BLaER1 (cell line): ENCODE measurements around the gene AFF1.
A peak's percentile ranks its signal among the peaks of the same experiment; 100 is the strongest.

Source experiments
- H3K27ac ChIP-seq: shearing (Covaris generic); formaldehyde crosslinking; 2 replicates; pipeline ENCODE4 v1.8.1; 2022
- H3K27me3 ChIP-seq: shearing (Covaris generic); formaldehyde crosslinking; 2 replicates; pipeline ENCODE4 v1.8.1; 2022
- H3K36me3 ChIP-seq: shearing (Covaris generic); formaldehyde crosslinking; 2 replicates; pipeline ENCODE4 v1.8.1; 2022
- H3K4me1 ChIP-seq: shearing (Covaris generic); formaldehyde crosslinking; 2 replicates; pipeline ENCODE4 v1.8.1; 2022
- H3K4me2 ChIP-seq: shearing (Covaris generic); formaldehyde crosslinking; 2 replicates; pipeline ENCODE4 v1.8.1; 2022
- H3K4me3 ChIP-seq: shearing (Covaris generic); formaldehyde crosslinking; 2 replicates; pipeline ENCODE4 v1.8.1; 2022
- H3K9ac ChIP-seq: shearing (Covaris generic); formaldehyde crosslinking; 2 replicates; pipeline ENCODE4 v1.8.1; 2022
- H3K9me3 ChIP-seq: shearing (Covaris generic); formaldehyde crosslinking; 2 replicates; pipeline ENCODE4 v1.8.1; 2022
- H4K20me1 ChIP-seq: shearing (Covaris generic); formaldehyde crosslinking; 2 replicates; pipeline ENCODE4 v1.8.1; 2022
- Cebpa-rat ChIP-seq: shearing (Covaris generic); IDR thresholded peaks from 2 replicates; pipeline ENCODE4 v1.8.1; 2022

The AFF1 gene

DNA sequence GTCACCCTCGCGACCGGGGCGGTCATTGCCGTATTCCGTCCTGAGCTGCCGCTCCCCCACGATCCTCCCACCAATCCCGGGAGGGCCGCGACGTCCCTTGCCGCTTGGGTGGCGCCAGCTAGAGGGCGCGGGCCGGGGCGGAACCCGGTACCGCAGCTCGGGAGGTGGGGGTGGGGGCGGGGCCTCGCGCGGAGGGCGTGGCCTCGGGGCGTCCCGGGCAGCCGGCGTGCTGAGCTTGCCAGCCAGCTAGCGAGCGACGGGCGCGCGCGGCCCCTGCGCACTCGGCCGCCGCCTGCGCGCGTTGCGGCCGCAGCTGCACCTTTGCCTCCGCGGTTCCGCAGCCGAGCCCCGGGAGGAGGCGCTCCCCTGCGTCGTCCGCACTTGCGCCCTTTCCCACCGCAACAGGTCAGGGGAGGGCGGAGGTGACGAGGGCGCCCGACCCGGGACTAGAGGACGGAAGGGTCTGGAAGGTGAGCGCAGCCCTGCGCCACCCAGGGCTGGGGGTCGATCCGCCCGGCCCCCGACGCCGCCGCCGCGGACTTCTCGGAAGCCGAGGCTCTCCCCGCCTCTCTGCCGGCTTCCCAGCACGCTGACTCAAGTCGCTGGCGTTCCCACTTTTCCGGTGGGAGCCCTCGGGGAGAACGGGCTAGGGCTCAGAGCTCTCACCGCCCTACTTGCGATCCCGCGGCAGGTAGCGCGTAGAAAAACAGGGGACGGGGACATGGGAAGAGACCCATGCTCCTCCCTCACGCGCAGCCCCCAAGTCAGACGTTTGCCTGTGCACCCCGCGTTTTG is at the start of gene AFF1:
Gene AFF1, plus strand, starts transcription at position 241 of the 795 bp plus-strand sequence. CDS start 13,523 bp downstream, outside the sequence.
- Histone ChIP-seq H3K4me3 (peak within 1 kb of the TSS; percentile 95), H3K9me3 (no peaks in the 10 kb centered on the region), H3K36me3 (peaks cover 10% of the 10 kb centered on the region), H3K4me1 (peaks cover 35% of the 10 kb centered on the region), H3K4me2 (peak within 1 kb of the TSS; percentile 94), H3K9ac (peak within 1 kb of the TSS; percentile 92), H3K27me3 (no peaks in the 10 kb centered on the region), H4K20me1 (no peaks in the 10 kb centered on the region), H3K27ac (peak within 1 kb of the TSS; percentile 91)
- TF ChIP-seq Cebpa-rat = no peak

DNA sequence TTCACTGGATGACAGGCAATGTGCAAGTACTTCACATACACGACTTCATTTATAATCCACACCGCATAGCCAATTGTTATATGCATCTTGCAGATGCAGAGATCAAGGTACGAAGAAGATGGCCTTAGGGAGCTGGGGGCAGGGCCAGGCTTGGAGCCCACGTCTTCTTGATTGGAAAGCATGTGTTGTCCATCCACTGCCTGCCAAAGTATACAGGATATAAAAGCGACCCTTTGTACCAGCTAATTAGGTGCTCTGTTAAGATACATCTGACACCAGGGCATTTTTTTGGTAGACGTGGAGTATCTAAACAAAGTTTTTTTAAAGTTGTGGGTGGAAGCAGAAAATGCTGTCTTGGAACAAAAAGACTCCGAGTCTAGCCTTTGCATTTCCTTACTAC is 44.0 kb upstream of the AFF1 start:
- no peak overlapping the region for H3K9ac ChIP-seq
- H3K4me2 ChIP-seq = no peak overlapping the region
- no peak for TF ChIP-seq Cebpa-rat
- peaks cover 8% of the 10 kb centered on the region; the same call in 1 of the 2 replicates for H3K4me1 ChIP-seq
- no peak overlapping the region for H3K4me3 ChIP-seq
- no peaks in the 10 kb centered on the region for H4K20me1 ChIP-seq
- 0 out of 2 replicates have a peak, but pooled peaks cover 6% of the 10 kb centered on the region for H3K36me3 ChIP-seq
- no peaks in the 10 kb centered on the region for H3K9me3 ChIP-seq
- H3K27ac ChIP-seq = no peak overlapping the region
- no peaks in the 10 kb centered on the region for H3K27me3 ChIP-seq

DNA sequence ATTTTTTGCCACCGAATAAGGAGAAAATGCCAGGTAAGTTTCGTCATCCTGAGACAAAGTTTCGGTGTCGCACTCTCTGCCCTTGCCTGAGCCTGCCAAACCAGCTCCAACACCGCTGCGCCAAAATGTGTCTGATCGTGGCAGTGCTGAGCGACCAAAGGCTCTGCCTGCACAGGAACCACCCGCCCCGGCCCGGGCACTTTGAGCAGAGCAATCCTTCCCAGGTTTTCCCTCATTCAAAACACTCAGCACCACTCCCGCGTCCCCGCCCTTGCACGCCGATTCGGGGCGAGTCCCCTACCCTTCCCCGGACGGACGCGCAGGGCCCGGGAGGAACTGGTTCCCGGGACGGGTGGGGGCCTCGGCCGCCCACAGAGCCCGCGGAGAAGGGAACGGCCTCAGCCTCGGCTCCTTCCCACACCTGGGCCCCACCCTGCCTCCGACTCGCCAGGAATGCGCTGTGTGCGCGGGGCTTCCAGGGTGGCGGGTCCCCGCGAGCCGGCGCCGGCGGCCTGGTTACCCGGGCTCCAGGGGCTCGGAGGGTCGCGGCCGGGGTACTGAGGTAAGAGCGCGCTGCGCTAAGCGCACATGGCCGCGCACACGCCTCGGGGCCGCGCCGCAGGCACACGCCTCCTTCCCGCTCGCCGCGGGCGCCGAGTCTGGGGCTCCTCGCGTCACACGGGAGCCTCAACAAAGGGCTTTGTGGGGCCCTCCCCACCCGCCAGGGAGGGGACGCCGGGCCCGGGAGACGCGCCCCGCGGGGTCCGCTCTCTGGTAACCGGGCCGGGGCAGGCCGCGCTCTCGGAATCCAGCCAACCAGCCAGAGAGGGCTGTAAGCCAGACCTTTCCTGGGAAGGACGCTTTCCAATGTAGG is 42.8 kb upstream of the AFF1 start, which contains the start of gene C4orf36:
Gene C4orf36, minus strand, starts transcription at position 661 of the 874 bp plus-strand sequence. CDS start 902 bp downstream, outside the sequence.
- H3K36me3 ChIP-seq = 0 out of 2 replicates have a peak, but pooled peaks cover 6% of the 10 kb centered on the region
- no peaks in the 10 kb centered on the region for H3K9me3 ChIP-seq
- TF ChIP-seq Cebpa-rat = no peak
- H3K27me3 ChIP-seq = no peaks in the 10 kb centered on the region
- no peaks in the 10 kb centered on the region for H4K20me1 ChIP-seq
- H3K9ac ChIP-seq = peak within 1 kb of the TSS; percentile 81
- H3K4me2 ChIP-seq = peak within 1 kb of the TSS; percentile 94
- H3K4me3 ChIP-seq = peak within 1 kb of the TSS; percentile 85
- peaks cover 8% of the 10 kb centered on the region; the same call in 1 of the 2 replicates for H3K4me1 ChIP-seq
- H3K27ac ChIP-seq = peak within 1 kb of the TSS; percentile 70

DNA sequence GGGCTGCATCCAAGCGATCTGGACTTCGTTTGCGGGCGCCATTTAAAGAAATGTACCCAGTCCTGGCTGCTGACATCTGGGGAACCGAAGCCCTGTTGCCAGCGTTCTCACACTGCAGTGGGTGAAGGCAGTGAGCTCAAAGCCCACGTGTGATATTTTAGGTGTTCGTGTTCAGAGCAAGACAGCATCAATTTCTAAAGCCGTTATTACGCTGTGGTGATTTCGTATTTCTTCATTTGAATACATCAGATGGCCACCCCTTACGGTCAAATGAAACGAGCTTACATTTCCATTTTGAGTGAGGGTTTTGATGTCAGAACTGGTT is 42.2 kb upstream of the AFF1 start:
- H3K4me2 ChIP-seq = peak overlapping the region; percentile 94
- peak overlapping the region; percentile 81 for H3K9ac ChIP-seq
- peak overlapping the region; percentile 70 for H3K27ac ChIP-seq

DNA sequence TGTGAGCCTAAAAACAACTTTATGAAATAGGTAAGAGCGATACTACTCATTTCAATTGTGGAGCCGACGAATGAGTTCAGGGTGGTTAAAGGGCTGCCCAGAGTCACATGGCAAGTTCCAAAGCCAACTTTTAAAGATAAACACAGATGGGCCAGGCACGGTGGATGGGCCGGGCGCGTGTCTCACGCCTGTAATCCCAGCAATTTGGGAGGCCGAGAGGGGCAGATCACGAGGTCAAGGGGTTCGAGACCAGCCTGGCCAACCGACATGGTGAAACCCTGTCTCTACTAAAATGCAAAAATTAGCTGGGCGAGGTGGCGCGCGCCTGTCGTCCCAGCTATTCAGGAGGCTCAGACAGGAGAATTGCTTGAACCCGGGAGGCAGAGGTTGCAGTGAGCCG is 41.7 kb upstream of the AFF1 start:
- 0 out of 2 replicates have a peak, but pooled peaks cover 6% of the 10 kb centered on the region for H3K36me3 ChIP-seq
- H3K4me2 ChIP-seq = peak overlapping the region; percentile 94; the same call in 1 of the 2 replicates
- no peaks in the 10 kb centered on the region for H3K9me3 ChIP-seq
- no peak overlapping the region for H3K27ac ChIP-seq
- H3K4me3 ChIP-seq = no peak overlapping the region
- no peaks in the 10 kb centered on the region for H3K27me3 ChIP-seq
- H3K9ac ChIP-seq = no peak overlapping the region
- H4K20me1 ChIP-seq = no peaks in the 10 kb centered on the region
- H3K4me1 ChIP-seq = peaks cover 8% of the 10 kb centered on the region; the same call in 1 of the 2 replicates
- no peak for TF ChIP-seq Cebpa-rat

More for the DNA sequence above, 42.2 kb upstream of the AFF1 start:
- peaks cover 8% of the 10 kb centered on the region; the same call in 1 of the 2 replicates for H3K4me1 ChIP-seq
- no peaks in the 10 kb centered on the region for H3K9me3 ChIP-seq
- H3K27me3 ChIP-seq = no peaks in the 10 kb centered on the region
- no peaks in the 10 kb centered on the region for H4K20me1 ChIP-seq
- peak overlapping the region; percentile 85 for H3K4me3 ChIP-seq
- no peak for TF ChIP-seq Cebpa-rat
- 0 out of 2 replicates have a peak, but pooled peaks cover 6% of the 10 kb centered on the region for H3K36me3 ChIP-seq

GRCh38 chr4:86894455-86894854 is 40.4 kb upstream of the AFF1 start:
- Histone ChIP-seq H3K4me2 (no peak overlapping the region), H3K27me3 (no peaks in the 10 kb centered on the region), H3K36me3 (0 out of 2 replicates have a peak, but pooled peaks cover 6% of the 10 kb centered on the region), H3K27ac (no peak overlapping the region), H3K9ac (no peak overlapping the region), H3K4me1 (peaks cover 8% of the 10 kb centered on the region; the same call in 1 of the 2 replicates), H3K9me3 (no peaks in the 10 kb centered on the region), H4K20me1 (no peaks in the 10 kb centered on the region), H3K4me3 (no peak overlapping the region)
- no peak for TF ChIP-seq Cebpa-rat

GRCh38 chr4:86895692-86896488 is 38.9 kb upstream of the AFF1 start:
- H3K9me3 ChIP-seq = no peaks in the 10 kb centered on the region
- H3K36me3 ChIP-seq = 0 out of 2 replicates have a peak, but pooled peaks cover 6% of the 10 kb centered on the region
- no peak for TF ChIP-seq Cebpa-rat
- H3K4me2 ChIP-seq = no peak overlapping the region
- H3K9ac ChIP-seq = no peak overlapping the region
- H3K27me3 ChIP-seq = no peaks in the 10 kb centered on the region
- no peaks in the 10 kb centered on the region for H4K20me1 ChIP-seq
- H3K4me1 ChIP-seq = peaks cover 8% of the 10 kb centered on the region; the same call in 1 of the 2 replicates
- no peak overlapping the region for H3K4me3 ChIP-seq
- H3K27ac ChIP-seq = no peak overlapping the region

- Histone ChIP-seq H3K27me3 (no peaks in the 10 kb centered on the region), H3K9ac (no peak overlapping the region), H3K4me2 (no peak overlapping the region), H3K27ac (no peak overlapping the region), H3K4me1 (peaks cover 8% of the 10 kb centered on the region; the same call in 1 of the 2 replicates), H4K20me1 (no peaks in the 10 kb centered on the region), H3K9me3 (no peaks in the 10 kb centered on the region), H3K4me3 (no peak overlapping the region), H3K36me3 (0 out of 2 replicates have a peak, but pooled peaks cover 6% of the 10 kb centered on the region)
- TF ChIP-seq Cebpa-rat = no peak
Observed at GRCh38 chr4:86896596-86896995, 38.2 kb upstream of the AFF1 start.

DNA sequence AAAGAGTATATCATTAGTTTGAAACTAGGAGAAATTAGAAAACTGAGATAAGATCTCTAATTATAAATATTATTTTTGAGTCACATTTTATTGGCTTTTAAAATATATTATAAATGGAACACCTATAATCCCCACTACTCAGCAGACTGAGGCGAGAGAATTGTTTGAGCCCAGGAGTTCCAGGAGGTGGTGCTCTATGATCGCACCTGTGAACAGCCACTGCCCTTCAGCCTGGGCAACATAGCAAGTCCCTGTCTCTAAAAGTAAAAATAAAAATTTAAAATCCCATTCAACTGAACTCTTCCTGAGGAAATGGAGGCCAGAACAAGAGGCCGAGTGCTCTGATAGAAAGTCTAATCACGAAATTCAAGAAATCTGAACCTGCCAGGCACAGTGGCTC is 36.2 kb upstream of the AFF1 start:
- Histone ChIP-seq H3K4me3 (no peak overlapping the region), H3K27ac (no peak overlapping the region), H3K4me1 (no peaks in the 10 kb centered on the region), H3K27me3 (no peaks in the 10 kb centered on the region), H4K20me1 (no peaks in the 10 kb centered on the region), H3K4me2 (no peak overlapping the region), H3K36me3 (peaks cover 10% of the 10 kb centered on the region; the same call in 1 of the 2 replicates), H3K9ac (no peak overlapping the region), H3K9me3 (no peaks in the 10 kb centered on the region)
- no peak for TF ChIP-seq Cebpa-rat
